NCI-H345 (cell line): ENCODE measurements around the gene PRKCQ.

Experiments
- DNase-seq: peaks from one replicate; lab custom pipeline; 2025; lab: John Stamatoyannopoulos, UW

The PRKCQ gene

GRCh38 chr10:6567203-6567703 is 12.8 kb downstream of the PRKCQ start:
- no peak for DNase-seq

- no peak for DNase-seq
Observed at GRCh38 chr10:6565588-6565987, 14.5 kb downstream of the PRKCQ start.

- no peak for DNase-seq
Observed at GRCh38 chr10:6564367-6564766, 15.7 kb downstream of the PRKCQ start.

GRCh38 chr10:6563731-6564130 is 16.3 kb downstream of the PRKCQ start:
- DNase-seq, result no peak

- DNase-seq, result no peak
Observed at GRCh38 chr10:6563075-6563474, 17.0 kb downstream of the PRKCQ start.

GRCh38 chr10:6562221-6562620 is 17.9 kb downstream of the PRKCQ start:
- DNase-seq, result no peak

- no peak for DNase-seq
Observed at GRCh38 chr10:6561552-6561951, 18.5 kb downstream of the PRKCQ start.

- no peak for DNase-seq
Observed at GRCh38 chr10:6558759-6559461, 21.2 kb downstream of the PRKCQ start.

- DNase-seq, result no peak
Observed at GRCh38 chr10:6558272-6558671, 21.8 kb downstream of the PRKCQ start.

GRCh38 chr10:6553937-6554336 is 26.1 kb downstream of the PRKCQ start:
- no peak for DNase-seq

- DNase-seq, result no peak
Observed at GRCh38 chr10:6543431-6544005, 36.6 kb downstream of the PRKCQ start.

GRCh38 chr10:6542999-6543430 is 37.1 kb downstream of the PRKCQ start:
- DNase-seq, result no peak

GRCh38 chr10:6539833-6540232 is 40.2 kb downstream of the PRKCQ start:
- no peak for DNase-seq

GRCh38 chr10:6537770-6538169 is 42.3 kb downstream of the PRKCQ start:
- no peak for DNase-seq

- no peak for DNase-seq
Observed at GRCh38 chr10:6536102-6536501, 44.0 kb downstream of the PRKCQ start.

- DNase-seq, result no peak
Observed at GRCh38 chr10:6535156-6535764, 44.8 kb downstream of the PRKCQ start.

- no peak for DNase-seq
Observed at GRCh38 chr10:6532321-6532720, 47.8 kb downstream of the PRKCQ start.

- no peak for DNase-seq
Observed at GRCh38 chr10:6530966-6531365, 49.1 kb downstream of the PRKCQ start.

GRCh38 chr10:6530211-6530840 is 49.8 kb downstream of the PRKCQ start:
- DNase-seq, result no peak

GRCh38 chr10:6528198-6528950 is 51.7 kb downstream of the PRKCQ start:
- DNase-seq, result no peak

GRCh38 chr10:6525599-6526165 is 54.4 kb downstream of the PRKCQ start:
- DNase-seq, result no peak

GRCh38 chr10:6522230-6522629 is 57.8 kb downstream of the PRKCQ start:
- no peak for DNase-seq
